ENCODE results near the gene SMG6.

DNA sequence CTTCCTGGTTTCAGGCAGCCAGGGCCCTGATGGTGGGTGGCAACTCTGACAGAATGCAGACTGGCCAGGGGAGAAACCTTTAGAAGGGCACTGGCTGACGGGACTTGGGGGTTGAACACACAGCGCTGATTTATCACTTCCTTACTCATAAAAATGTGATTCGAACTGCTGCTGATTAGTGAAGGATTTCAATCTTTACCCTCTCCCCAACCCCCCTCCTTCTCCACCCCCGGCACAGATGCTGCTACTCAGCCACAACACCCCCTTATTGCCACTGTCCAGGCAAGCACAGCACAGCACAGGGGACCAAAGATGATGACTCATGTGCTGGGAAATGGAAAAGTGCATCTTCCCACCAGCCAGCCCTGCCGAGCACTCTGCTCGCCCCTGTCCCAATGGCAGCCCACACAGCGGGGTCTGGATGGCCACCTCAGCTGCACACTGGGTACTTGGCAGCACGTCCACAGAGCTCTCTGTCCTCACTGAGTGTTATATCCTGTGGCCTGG, 70.1 kb downstream of the SMG6 start:
- TF ChIP-seq, protein P1, sequence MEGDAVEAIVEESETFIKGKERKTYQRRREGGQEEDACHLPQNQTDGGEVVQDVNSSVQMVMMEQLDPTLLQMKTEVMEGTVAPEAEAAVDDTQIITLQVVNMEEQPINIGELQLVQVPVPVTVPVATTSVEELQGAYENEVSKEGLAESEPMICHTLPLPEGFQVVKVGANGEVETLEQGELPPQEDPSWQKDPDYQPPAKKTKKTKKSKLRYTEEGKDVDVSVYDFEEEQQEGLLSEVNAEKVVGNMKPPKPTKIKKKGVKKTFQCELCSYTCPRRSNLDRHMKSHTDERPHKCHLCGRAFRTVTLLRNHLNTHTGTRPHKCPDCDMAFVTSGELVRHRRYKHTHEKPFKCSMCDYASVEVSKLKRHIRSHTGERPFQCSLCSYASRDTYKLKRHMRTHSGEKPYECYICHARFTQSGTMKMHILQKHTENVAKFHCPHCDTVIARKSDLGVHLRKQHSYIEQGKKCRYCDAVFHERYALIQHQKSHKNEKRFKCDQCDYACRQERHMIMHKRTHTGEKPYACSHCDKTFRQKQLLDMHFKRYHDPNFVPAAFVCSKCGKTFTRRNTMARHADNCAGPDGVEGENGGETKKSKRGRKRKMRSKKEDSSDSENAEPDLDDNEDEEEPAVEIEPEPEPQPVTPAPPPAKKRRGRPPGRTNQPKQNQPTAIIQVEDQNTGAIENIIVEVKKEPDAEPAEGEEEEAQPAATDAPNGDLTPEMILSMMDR (IDR thresholded peaks at IDR 0.05; ENCODE audit: low read depth, low read length) = no peak
- TF ChIP-seq POLR2A (IDR thresholded peaks at IDR 0.05; ENCODE audit: extremely low read depth, insufficient read length) (no peak), MYC (IDR thresholded peaks at IDR 0.05; ENCODE audit: low read depth, low read length) (no peak)
- TF ChIP-seq, protein P2, sequence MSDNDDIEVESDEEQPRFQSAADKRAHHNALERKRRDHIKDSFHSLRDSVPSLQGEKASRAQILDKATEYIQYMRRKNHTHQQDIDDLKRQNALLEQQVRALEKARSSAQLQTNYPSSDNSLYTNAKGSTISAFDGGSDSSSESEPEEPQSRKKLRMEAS (IDR thresholded peaks at IDR 0.05; ENCODE audit: low read depth, low read length) = no peak
